ENCODE data around the gene RPS4Y2. TPM values are rescaled to one million over a fixed set of nuclear protein-coding genes. Genes with fewer than 3 reads are reported as not detected.

RPS4Y2 gene
- total RNA-seq, 2 experiments from 2014 or later: not detected

DNA sequence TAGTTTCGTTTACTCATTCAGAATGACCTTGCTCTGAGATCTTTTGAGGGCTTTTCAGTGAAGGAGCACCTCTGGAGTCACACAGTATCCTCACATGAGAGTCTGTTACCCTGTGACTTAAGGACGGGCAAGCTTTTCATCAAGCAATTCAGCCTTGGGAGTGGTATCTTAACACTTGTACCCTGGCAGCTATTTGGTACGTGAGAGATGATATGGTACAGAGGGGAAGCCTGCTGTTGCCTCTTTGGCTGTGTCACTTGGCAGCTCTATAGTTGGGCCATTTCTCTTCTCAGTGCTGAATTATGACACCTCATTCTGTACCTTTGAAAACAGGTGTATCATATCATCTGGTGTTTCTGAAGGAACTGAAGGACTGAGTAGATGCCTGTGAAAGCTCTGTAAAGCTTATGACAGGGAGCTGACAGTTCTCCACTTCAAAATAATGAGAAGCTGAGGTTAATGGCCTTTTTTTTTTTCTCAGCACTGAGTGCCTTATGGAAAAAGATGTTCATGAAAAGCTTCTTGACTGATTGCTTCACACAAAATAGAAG is 24.3 kb downstream of the RPS4Y2 start:
- ChIA-PET CTCF (no interaction called here), POLR2A (no interaction called here)
- Mint-ChIP-seq H3K27ac (no peak overlapping the region), H3K9me3 (no peaks in the 10 kb centered on the region), H3K4me1 (ENCODE audit: low read depth) (peaks cover 60% of the 10 kb centered on the region), H3K36me3 (ENCODE audit: low read depth) (no peaks in the 10 kb centered on the region), H3K4me3 (no peak overlapping the region), H3K27me3 (no peaks in the 10 kb centered on the region)
- TF ChIP-seq, protein P1, sequence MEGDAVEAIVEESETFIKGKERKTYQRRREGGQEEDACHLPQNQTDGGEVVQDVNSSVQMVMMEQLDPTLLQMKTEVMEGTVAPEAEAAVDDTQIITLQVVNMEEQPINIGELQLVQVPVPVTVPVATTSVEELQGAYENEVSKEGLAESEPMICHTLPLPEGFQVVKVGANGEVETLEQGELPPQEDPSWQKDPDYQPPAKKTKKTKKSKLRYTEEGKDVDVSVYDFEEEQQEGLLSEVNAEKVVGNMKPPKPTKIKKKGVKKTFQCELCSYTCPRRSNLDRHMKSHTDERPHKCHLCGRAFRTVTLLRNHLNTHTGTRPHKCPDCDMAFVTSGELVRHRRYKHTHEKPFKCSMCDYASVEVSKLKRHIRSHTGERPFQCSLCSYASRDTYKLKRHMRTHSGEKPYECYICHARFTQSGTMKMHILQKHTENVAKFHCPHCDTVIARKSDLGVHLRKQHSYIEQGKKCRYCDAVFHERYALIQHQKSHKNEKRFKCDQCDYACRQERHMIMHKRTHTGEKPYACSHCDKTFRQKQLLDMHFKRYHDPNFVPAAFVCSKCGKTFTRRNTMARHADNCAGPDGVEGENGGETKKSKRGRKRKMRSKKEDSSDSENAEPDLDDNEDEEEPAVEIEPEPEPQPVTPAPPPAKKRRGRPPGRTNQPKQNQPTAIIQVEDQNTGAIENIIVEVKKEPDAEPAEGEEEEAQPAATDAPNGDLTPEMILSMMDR (IDR thresholded peaks at IDR 0.05): no peak
- Histone ChIP-seq H3K36me3 (ENCODE audit: insufficient read depth, low read length) (no peaks in the 10 kb centered on the region), H3K4me1 (ENCODE audit: insufficient read depth, low read length) (peaks cover 15% of the 10 kb centered on the region), H3K27me3 (ENCODE audit: control insufficient read depth in 1 of 2, insufficient read depth in 2 of 2, low read length in 2 of 2) (no peaks in the 10 kb centered on the region), H3K9me3 (ENCODE audit: control insufficient read depth in 1 of 2, insufficient read depth in 1 of 2, low read length in 2 of 2) (no peaks in the 10 kb centered on the region), H3K27ac (ENCODE audit: low read depth in 1 of 2, low read length in 2 of 2) (no peak overlapping the region), H3K4me3 (ENCODE audit: low read length) (no peak overlapping the region)
- no peak for ATAC-seq (ENCODE audit: poor library complexity)
- no peak for DNase-seq
- intact Hi-C loops (cut with DNase I, micrococcal nuclease): no loop called here

DNA sequence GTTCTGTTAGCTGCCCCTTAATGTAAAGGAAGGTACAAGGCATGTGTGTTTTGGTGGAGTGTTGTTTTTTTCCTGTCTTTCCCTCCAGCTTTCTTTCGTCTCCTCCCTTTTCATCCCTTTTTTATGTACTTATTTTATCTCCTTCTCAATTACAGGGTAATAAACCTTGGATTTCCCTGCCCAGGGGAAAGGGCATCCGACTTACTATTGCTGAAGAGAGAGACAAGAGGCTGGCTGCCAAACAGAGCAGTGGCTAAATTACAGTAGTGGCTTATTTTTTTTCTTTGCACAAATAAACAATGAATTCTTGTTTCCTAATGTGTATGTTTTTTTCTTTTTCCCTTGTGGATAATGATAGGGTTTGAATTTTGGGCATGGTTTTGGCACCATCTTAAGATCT is 24.9 kb downstream of the RPS4Y2 start:
- H3K4me3 Mint-ChIP-seq: no peak overlapping the region
- peaks cover 15% of the 10 kb centered on the region for H3K4me1 ChIP-seq (ENCODE audit: insufficient read depth, low read length)
- ChIA-PET CTCF (no interaction called here), POLR2A (no interaction called here)
- TF ChIP-seq, protein P1 (IDR thresholded peaks at IDR 0.05): no peak
- H3K27ac Mint-ChIP-seq: no peak overlapping the region
- no peaks in the 10 kb centered on the region for H3K36me3 ChIP-seq (ENCODE audit: insufficient read depth, low read length)
- no peaks in the 10 kb centered on the region for H3K9me3 ChIP-seq (ENCODE audit: control insufficient read depth in 1 of 2, insufficient read depth in 1 of 2, low read length in 2 of 2)
- no peaks in the 10 kb centered on the region for H3K9me3 Mint-ChIP-seq
- no peak overlapping the region for H3K4me3 ChIP-seq (ENCODE audit: low read length)
- no peak overlapping the region for H3K27ac ChIP-seq (ENCODE audit: low read depth in 1 of 2, low read length in 2 of 2)
- intact Hi-C loops (cut with DNase I, micrococcal nuclease): no loop called here
- H3K36me3 Mint-ChIP-seq (ENCODE audit: low read depth): no peaks in the 10 kb centered on the region
- H3K27me3 Mint-ChIP-seq: no peaks in the 10 kb centered on the region
- ATAC-seq (ENCODE audit: poor library complexity): no peak
- H3K4me1 Mint-ChIP-seq (ENCODE audit: low read depth): peaks cover 64% of the 10 kb centered on the region
- H3K27me3 ChIP-seq (ENCODE audit: control insufficient read depth in 1 of 2, insufficient read depth in 2 of 2, low read length in 2 of 2): no peaks in the 10 kb centered on the region
- DNase-seq: no peak

DNA sequence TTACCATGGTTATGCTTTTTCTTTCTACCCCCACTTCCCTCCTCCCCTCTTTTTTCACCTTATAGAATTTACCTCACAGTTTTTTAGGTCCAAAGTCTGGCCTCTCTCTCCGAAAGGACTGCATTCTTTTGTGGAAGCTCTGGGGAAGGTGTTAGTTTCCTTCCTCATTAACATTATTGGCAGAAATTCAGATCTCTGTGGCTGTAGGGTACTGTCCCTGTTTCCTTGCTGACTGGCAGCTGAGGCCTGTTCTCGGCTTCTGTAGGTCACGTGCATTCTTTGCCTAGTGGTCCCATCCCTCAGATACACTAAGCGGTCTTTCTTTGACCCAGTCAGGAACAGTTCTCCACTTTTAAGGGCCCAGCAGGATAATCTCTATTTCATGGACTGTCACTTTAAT is 25.5 kb downstream of the RPS4Y2 start:
- ChIA-PET POLR2A (interaction anchor here (1.5 kb wide), 1 partner anchor 9 kb away, joined by 3 read pairs; no protein-coding TSS in a partner anchor), CTCF (no interaction called here)
- Histone ChIP-seq H3K27me3 (ENCODE audit: control insufficient read depth in 1 of 2, insufficient read depth in 2 of 2, low read length in 2 of 2) (no peaks in the 10 kb centered on the region), H3K36me3 (ENCODE audit: insufficient read depth, low read length) (no peaks in the 10 kb centered on the region), H3K27ac (ENCODE audit: low read depth in 1 of 2, low read length in 2 of 2) (no peak overlapping the region), H3K9me3 (ENCODE audit: control insufficient read depth in 1 of 2, insufficient read depth in 1 of 2, low read length in 2 of 2) (no peaks in the 10 kb centered on the region), H3K4me3 (ENCODE audit: low read length) (no peak overlapping the region), H3K4me1 (ENCODE audit: insufficient read depth, low read length) (peaks cover 15% of the 10 kb centered on the region)
- ATAC-seq (ENCODE audit: poor library complexity) (no peak), DNase-seq (no peak)
- Mint-ChIP-seq H3K36me3 (ENCODE audit: low read depth) (no peaks in the 10 kb centered on the region), H3K27me3 (no peaks in the 10 kb centered on the region), H3K4me3 (no peak overlapping the region), H3K9me3 (no peaks in the 10 kb centered on the region), H3K4me1 (ENCODE audit: low read depth) (peaks cover 60% of the 10 kb centered on the region), H3K27ac (no peak overlapping the region)
- intact Hi-C loops (cut with DNase I, micrococcal nuclease): no loop called here
- TF ChIP-seq, protein P1 (IDR thresholded peaks at IDR 0.05): no peak
